ENCODE data around the gene RIT2.

Gene RIT2

GRCh38 chr18:43080671-43081070 is 34.8 kb downstream of the RIT2 start:
- no peak for DNase-seq

- DNase-seq: no peak
Observed at GRCh38 chr18:43079422-43079821, 36.1 kb downstream of the RIT2 start.

- DNase-seq: no peak
Observed at GRCh38 chr18:43078478-43079092, 36.9 kb downstream of the RIT2 start.

GRCh38 chr18:43077510-43078308 is 37.8 kb downstream of the RIT2 start:
- no peak for DNase-seq

GRCh38 chr18:43073771-43074170 is 41.7 kb downstream of the RIT2 start:
- no peak for DNase-seq

- DNase-seq: no peak
Observed at GRCh38 chr18:43068781-43069180, 46.7 kb downstream of the RIT2 start.

- DNase-seq: no peak
Observed at GRCh38 chr18:43067570-43067969, 47.9 kb downstream of the RIT2 start.

GRCh38 chr18:43061816-43062215 is 53.7 kb downstream of the RIT2 start:
- DNase-seq: no peak

- no peak for DNase-seq
Observed at GRCh38 chr18:43061318-43061717, 54.2 kb downstream of the RIT2 start.

- DNase-seq: no peak
Observed at GRCh38 chr18:43060020-43060419, 55.5 kb downstream of the RIT2 start.

- DNase-seq: no peak
Observed at GRCh38 chr18:43054815-43055519, 60.5 kb downstream of the RIT2 start.

- DNase-seq: no peak
Observed at GRCh38 chr18:43049021-43049420, 66.5 kb downstream of the RIT2 start.

- no peak for DNase-seq
Observed at GRCh38 chr18:43046322-43046721, 69.2 kb downstream of the RIT2 start.

- no peak for DNase-seq
Observed at GRCh38 chr18:43043626-43044025, 71.9 kb downstream of the RIT2 start.

GRCh38 chr18:43040281-43040680 is 75.2 kb downstream of the RIT2 start:
- DNase-seq: no peak

GRCh38 chr18:43034683-43035500 is 80.6 kb downstream of the RIT2 start:
- DNase-seq: no peak

- DNase-seq: no peak
Observed at GRCh38 chr18:43031169-43031568, 84.3 kb downstream of the RIT2 start.

GRCh38 chr18:43029414-43029813 is 86.1 kb downstream of the RIT2 start:
- DNase-seq: no peak

GRCh38 chr18:43022874-43023273 is 92.6 kb downstream of the RIT2 start:
- no peak for DNase-seq

GRCh38 chr18:43017622-43018021 is 97.9 kb downstream of the RIT2 start:
- no peak for DNase-seq

GRCh38 chr18:43013486-43013885 is 102.0 kb downstream of the RIT2 start:
- no peak for DNase-seq

GRCh38 chr18:43012951-43013350 is 102.5 kb downstream of the RIT2 start:
- DNase-seq: no peak

GRCh38 chr18:43010611-43011010 is 104.9 kb downstream of the RIT2 start:
- no peak for DNase-seq
